ENCODE results near the gene GGA3.

The GGA3 gene

DNA sequence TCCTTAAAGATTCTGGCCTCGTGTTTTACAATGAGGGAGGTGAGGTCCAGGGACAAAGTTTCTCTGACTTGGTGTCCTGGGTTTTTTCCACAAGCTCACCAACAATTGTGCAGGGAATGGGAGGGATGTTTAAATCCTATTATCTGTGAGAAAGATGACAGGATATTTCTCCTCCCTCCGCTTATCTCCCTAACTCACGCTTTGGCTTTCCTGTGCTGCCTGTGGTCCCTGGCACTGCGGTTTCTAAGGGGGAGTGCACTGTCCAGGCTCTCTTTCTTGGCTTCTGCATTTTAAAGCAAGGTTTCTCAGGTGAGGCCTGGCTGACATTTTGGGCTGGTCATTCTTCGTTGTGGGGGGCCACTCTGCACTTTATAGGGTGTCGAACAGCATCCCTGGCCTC, 16.4 kb downstream of the GGA3 start:
- no peak for DNase-seq (ENCODE audit: low read depth in 2 of 2)

DNA sequence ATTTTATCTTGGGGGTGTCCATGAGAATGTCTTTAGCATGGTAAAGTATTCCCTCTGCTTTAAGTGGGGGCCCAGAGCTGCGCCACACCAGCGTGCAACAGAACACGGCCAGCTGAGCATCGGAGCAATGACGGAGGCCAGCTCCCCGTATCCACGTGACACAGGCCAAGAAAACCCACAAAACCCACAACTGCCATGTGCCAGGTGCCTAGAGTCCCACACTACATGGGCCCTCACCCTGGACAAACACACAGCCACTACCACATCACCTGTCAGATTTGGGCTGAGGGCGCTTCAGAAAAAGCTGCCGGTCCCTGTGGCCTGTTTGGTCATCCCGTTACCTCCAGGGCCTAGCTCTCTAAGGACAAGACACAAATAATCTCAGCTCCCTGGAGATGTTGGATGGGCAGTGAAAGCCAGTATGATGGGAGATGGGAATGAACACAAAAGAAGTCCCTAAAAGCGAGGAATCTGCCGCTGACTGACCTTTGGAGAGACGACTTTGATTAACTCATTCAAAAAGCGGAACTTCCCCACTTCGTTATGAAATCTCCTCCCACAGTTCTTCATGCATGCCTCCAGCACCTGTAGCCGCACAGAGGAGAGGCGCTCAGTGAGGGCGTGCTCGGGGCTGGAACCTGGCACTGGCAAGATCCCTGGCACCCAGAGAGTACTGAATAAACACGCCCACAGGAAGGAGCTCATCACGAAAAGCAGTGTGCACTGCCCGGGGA, 17.1 kb downstream of the GGA3 start:
- no peak for DNase-seq (ENCODE audit: low read depth in 2 of 2)

DNA sequence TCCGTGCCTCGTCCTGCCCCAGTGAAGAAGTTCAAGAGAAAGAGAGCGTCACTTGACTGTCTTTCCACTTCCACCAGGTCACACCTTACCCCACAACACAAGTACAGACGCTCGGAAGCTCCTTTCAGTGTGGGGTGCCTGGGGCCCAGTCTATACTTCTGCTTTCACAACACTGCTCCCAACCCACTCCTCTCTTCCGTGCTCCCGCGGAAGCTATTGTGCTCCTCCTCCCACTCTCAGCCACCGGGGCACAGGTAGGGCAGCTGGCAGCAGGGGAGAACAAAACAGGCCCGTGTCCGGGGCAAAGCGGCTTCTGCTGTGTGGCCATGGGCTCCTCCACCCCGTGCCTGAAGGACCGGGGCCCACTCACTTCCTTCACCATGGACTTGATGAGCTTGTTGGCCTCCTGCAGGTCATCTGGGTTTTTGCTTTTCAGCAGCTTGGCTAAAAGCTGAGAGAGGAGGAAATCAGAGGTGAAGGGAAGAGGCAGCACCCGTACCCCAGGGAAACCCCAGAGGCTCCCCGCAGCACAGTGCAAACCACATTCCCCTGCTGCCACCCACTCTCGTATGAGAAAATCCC, 18.9 kb downstream of the GGA3 start:
- DNase-seq (ENCODE audit: low read depth in 2 of 2), result no peak

DNA sequence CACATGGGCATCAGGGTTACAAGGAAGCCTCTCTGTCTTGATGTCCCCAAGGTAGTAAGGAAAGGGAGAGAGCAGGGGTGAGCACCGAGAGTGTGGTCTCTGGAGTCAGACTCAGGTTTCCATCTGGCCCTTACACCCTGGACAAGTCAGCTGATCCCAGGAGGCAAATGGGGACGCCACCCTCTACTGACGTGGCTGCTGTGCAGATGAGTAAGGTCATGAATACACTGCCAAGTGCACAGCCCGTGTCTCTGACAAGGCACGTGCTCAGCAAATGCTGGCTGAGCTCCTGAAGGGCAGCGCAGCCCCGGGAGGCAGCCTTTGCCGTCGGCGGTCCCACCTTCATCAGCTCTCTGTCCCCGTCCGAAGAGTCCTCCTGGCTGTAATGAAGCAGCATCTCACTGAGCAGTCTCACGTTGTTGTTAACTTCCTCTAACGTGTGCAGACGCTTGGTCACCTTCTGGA, 19.4 kb downstream of the GGA3 start:
- no peak for DNase-seq (ENCODE audit: low read depth in 2 of 2)

DNA sequence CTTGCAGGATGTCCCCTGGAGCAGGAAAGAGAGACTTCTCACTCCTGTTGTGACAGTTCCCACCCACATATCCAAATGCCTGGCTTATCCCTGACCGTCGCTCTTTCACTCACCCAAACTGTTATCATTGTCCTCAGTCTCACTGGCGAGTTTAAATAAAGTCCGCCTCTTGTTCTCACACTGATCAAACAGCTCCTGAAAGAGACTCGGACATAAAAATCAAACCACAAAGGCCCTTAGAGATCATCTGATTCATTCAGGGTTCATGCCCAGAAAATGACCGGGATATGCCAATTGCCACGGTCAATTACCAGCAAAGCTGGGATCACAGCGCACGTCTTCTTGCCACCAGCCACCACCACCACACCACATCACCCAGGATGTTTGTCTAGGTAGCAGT, 19.9 kb downstream of the GGA3 start:
- no peak for DNase-seq (ENCODE audit: low read depth in 2 of 2)

DNA sequence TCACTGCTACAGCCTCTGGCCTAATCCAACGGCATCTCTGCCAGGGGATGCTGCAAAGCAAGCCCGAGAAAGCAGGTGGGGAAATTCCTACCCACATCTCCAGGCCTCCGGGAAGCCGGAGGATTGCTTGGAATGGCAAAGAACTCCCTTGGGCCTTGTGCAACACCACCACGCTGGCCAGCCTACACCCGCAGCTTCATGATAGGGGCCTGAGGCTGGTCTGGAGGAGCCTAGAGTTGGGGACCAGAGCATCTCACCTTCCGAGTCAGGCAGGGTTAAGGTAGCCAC, 20.3 kb downstream of the GGA3 start:
- DNase-seq (ENCODE audit: low read depth in 2 of 2), result no peak

DNA sequence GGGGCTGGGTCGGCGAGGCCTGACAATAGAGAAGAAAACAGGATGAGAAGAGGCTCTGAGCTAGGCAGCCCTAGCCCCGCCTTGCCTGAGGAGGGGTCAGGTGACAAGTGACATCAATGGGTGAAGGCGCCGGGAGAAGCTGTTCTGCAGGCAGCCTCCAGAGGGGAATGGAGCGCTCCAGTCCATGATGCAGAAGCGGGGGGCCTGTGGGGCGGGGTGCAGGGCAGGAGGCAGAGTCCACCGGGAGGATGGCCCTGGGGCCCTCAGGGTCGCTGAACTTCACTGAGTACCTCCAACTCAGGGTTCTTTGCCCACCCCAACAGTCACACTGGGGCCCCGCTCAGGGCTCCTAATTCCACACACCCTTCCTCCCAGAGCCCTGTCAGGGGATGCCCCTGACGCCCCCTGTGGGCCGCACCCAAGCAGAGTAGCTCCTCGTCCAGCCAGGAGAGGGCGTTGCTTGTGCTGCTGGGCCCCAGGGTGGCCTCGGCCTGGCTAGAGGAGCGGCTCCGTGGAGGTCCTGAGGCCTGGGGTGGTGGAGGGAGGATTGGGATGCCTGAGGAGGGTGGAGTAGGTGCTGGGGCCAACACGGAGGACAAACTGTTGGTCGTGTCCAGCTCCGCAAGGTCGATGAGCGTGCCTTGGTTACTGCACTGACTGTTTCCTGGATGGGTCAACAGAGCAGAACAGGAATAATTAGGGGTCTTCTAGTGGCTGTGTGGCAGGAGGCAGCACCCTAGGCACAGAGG, 20.8 kb downstream of the GGA3 start:
- DNase-seq (ENCODE audit: low read depth in 2 of 2), result no peak

DNA sequence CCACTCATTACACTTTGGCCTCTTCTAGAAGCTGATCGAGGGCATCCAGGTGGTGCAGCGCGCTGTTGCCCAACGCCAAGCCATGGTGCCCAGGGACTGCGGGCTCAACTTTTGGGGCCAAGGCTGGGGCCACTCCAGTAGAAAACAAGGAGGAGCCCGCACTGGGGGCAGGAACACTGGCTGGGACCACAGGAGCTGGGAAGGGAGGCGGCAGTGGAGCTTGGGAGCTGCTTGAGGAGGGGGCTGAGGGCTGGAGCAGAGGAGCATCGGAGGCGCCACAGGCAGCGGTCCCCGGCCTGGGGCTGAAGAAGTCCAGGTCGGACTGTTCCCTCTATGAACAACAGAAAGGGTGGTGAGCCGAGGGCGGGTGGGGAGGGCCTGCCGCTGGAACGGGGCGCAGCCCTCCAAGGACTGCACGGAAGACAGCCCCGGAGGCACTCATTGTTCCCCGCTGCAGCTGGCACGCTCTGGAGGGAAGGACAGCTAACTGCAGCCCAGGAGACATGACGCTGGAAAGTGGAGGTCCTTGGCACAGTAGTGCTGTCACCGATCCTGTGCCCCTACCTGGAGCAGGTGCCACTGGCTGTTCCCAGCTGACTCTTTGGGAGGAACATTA, 21.5 kb downstream of the GGA3 start:
- no peak for DNase-seq (ENCODE audit: low read depth in 2 of 2)

DNA sequence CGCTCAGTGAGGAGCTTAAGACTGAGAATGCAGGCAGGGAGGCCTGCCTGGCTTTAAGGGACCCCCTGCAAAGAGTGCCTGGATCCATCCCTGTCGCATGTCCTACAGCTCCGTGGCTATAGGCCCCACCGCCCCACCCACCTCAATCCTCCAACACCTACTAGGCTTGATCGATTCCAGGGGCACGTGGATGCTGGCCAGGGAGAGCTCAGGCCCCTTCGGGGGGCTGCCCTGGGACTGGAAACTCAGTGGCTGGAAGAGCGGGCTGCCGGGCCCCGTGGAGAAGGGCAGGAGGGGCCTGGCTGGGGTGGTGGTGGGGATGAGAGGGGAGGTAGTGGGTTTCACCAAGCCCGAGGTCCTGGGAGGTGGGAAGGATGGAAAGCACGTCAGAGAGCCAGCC, 22.2 kb downstream of the GGA3 start:
- DNase-seq (ENCODE audit: low read depth in 2 of 2), result no peak

DNA sequence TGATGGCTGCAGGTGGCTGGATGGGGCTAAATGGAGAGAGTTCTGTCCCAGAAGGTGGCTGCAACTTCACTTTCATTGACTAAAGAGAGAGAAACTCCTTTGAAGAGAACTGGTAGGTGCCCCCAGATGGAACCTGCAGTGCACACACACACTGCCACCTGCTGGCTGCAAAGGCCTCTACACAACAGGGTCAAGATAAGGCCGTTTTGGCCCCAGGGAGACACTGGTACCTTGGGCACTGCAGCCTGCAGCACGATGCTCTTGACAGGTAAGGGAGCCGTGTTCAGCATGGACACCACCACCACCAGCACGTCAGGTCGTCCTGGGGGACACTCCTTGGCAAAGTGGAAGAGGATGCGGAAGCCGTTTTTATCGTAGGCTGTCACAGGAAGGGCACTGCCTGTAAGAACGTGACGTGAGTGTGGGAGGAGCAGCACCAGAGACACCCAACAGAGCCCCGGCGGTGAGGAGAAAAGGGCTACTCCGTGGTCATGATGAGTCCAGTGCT, 22.7 kb downstream of the GGA3 start:
- DNase-seq (ENCODE audit: low read depth in 2 of 2), result peak; percentile 40 to 51

DNA sequence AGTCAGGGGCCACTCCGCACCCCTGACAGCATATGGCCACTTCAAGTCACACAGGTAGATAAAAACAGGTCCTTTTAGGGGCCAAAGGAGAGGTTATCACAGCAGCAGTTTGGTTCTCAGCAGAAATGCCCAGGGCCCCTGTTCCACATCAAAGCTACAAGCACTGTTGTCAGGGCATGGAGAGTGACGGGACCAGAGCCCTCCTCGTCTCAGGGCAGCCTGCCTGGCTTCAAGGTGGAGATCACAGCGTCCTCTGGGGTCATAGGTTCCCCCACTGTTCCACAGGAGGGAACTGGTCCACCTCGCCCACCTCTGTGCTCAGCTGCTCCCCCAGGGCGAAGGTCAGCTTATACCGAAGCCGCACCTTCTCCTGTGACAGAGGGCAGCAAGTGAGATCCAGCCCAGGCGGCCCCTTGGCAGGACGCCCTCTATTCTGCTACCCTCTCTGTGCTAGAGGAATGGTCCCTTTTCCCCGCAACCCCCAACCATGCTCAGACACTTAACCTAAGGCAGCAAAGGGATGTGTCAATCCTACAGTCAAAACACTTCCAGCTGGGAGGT, 23.3 kb downstream of the GGA3 start:
- DNase-seq (ENCODE audit: low read depth in 2 of 2), result no peak

DNA sequence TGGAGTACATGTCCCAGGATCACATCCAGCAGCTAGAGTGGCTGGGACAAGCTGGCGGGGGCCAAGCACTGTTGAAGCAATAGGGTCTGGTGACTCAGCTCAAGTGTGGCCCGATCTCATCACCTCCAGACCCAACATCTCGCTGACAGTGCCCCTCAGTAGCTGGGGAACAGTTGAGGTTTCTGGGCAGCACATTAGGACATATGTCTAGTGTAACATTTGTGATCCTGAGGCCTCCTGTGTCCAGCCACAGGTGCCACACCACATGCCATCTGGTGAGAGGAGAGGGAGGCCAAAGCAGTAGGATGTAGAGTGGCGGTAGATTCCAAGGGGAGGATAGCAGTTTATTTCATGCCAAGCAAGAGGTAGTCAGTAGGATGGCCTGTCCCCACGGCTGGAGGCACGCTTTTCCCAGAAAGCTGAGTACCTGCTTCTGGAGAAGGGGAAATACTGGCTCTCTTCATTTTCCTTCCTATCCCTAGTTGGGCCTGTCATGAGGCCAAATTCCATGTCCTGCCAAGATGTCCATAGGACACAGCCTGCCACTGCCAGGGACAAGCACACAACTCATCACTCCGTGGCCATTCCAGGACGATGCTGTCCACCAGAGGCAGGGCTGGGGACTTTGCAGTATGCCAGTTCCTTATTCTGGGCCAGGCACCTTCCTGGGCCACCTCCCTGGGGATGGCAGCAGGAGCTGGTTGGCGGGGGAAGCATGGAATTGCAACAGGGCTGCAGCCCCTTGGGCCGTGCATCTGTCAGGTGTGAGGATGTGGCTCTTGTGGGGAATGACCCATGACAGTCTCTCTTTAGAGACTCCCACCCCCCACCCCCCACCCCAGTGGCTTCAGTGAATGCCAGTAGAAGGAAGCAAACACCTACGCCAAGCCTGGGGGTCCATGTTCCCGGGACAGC, 24.0 kb downstream of the GGA3 start:
- DNase-seq (ENCODE audit: low read depth in 2 of 2), result no peak

DNA sequence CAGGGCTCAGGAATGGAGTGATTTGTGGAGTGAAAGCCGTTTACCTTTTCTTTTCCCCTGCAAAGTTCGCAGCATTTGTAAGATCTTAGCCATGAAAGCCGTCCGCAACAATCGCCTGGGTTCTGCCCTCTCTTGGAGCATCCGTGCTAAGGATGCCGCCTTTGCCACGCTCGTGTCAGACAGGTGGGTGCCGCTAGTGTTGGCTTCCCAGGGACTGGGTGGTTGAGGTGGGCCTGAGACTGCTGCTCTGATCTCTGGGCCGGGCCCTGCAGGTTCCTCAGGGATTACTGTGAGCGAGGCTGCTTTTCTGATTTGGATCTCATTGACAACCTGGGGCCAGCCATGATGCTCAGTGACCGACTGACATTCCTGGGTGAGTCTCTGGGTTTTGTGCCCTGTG, 28.6 kb downstream of the GGA3 start:
- DNase-seq (ENCODE audit: low read depth in 2 of 2), result no peak

DNA sequence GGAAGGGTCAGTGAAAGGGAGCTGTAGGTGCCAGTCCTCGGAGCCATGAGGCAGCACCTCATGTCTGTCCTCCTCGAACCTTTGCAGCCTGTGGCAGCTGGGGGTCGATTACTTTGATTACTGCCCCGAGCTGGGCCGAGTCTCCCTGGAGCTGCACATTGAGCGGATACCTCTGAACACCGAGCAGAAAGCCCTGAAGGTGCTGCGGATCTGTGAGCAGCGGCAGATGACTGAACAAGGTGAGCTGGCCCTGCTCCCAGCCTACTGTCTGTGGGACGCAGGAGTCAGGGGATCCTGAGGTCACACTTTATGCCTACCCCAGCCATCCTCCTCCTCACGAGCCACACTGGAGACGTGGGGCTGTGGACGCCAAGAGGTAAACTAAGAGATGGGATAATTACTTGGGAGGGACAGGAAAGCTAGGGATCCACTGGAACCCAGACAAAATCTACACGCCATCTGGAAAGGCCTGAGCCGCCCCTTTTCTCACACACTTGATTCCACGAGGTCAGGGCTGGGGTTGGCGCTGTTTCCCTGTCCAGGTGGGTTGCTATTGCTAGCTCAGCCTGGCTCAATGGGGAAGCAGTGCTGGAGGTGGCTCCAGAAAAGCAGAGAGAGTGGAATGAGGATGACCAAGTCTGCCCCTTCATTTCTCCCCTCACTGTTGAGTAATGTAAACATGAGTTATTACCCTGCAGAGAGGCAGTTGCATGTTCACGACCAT, 29.5 kb downstream of the GGA3 start:
- DNase-seq (ENCODE audit: low read depth in 2 of 2), result no peak

DNA sequence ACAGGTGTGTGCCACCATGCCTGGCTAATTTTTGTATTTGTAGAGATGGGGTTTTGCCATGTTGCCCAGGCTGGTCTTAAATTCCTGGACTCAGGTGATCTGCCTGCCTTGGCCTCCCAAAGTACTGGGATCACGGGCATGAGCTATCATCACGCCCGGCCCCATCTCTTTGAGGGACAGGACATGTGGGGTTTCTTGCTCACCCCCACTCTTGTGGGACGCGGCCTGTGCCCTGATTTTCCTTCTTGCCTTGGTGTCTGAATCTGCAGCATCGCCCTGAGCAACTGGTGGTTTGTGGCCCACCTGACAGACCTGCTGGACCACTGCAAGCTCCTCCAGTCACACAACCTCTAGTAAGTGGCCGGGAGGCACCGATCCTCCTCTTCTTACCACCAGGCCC, 30.3 kb downstream of the GGA3 start:
- DNase-seq (ENCODE audit: low read depth in 2 of 2), result no peak

DNA sequence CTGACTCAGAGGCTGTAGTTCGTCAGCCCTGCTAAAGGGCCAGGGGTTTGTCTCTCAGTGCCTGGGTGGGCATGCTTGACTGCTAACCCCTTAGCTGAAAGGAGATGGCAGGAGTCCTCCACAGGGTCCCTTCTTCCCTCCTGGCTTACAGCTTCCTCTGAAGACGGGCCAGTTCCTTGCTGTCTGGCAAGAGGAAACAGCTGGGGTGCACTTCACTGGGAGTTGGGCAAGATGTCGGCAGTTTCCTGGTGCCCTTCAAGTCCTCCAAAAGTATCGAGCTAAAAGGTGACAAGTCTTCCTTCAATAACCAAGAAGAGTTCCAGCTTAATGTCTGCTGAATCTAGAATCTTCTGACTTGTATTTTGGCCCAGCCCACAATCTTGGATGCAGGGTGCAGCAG, 32.6 kb downstream of the GGA3 start:
- no peak for DNase-seq (ENCODE audit: low read depth in 2 of 2)

DNA sequence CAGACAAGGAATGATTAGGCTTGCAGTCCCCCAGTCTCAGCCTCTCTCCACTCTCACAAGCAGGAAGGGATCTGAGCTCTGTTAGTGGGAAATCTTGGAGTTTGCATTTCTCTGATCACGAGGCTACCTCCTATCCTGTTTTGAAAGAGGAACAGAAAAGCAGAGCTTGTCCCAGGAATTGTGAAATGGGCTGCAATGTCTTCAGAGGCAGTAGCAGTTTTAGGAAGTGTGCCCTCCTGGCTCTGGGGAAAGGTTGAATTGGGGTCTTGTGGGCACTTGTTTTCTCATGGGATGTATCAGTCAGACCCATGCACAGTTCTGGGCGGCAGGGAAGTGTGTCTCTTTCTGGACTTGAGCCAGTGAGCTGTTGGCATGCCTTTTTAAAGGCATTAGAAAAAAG, 33.1 kb downstream of the GGA3 start:
- DNase-seq (ENCODE audit: low read depth in 2 of 2), result no peak

DNA sequence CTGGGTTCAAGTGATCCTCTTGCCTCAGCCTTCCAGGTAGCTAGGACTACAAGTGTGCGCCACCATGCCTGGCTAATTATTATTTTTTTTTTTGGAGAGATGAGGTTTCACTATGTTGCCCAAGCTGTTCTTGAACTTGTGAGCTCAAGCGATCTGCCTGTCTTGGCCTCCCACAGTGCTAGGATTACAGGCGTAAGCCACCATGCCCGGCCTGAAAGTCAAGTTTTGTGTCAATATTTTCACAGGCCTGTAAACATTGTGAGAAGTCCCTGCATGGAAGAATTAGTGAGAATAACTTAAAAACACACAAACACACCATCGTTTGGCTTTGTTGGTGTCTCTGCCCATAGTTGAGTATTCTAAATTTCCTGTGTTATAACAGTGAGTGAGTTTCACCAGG, 33.7 kb downstream of the GGA3 start:
- DNase-seq (ENCODE audit: low read depth in 2 of 2), result no peak

DNA sequence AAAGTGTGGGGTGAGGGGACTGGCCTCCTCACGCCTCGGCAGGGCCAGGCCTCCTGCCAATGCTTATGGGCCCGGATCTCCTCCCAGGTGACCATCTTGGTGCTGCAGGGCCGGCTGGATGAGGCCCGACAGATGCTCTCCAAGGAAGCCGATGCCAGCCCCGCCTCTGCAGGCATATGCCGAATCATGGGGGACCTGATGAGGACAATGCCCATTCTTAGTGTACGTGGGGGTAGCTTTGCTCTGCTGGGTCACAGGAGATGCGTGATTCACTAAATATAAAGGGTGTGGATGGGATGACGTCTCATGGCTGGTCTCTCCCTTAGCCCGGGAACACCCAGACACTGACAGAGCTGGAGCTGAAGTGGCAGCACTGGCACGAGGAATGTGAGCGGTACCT, 36.4 kb downstream of the GGA3 start:
- no peak for DNase-seq (ENCODE audit: low read depth in 2 of 2)

DNA sequence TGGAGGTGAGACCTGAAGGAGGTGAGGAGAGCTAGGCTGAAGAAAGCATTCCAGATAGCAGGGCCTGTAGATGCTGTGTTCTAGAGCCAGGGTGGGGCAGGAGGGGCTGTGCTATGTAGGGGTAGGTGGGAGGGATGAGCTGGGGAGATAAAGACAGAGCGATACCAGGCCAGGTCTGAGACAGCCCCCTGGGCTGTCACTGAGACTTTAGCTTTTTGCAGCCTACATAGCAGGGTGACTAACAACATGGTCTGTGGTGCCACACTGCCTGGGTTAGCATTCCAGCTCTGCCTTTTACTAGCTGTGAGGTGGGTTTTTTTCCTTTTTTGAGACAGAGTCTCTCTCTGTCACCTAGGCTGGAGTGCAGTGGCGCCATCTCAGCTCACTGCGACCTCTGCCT, 41.6 kb downstream of the GGA3 start:
- DNase-seq (ENCODE audit: low read depth in 2 of 2), result no peak

DNA sequence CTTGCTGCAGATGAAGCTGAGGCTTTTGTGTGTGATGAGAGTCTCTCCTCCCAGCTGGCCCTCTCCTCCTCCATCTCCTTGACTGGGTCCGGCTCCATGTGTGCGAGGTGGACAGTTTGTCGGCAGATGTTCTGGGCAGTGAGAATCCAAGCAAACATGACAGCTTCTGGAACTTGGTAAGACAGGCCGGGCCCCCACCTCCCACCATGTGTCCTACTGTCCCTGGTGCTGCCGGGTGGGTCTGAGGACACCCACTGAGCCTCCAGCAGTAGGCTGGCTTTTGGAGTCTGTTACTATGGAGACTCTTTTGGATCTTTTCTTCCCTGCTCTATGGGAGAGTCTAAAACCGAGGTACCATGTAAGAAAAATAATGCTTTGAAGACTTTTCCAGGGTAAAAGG, 43.3 kb downstream of the GGA3 start:
- DNase-seq (ENCODE audit: low read depth in 2 of 2), result no peak
